ENCODE measurements around the gene RGS3. TPM values are rescaled to one million over a fixed set of nuclear protein-coding genes. Genes with fewer than 3 reads are reported as not detected.

The RGS3 gene
- polyA plus RNA-seq, 1 experiment, result 41.0 TPM

- no peak for TF ChIP-seq CTCF (IDR thresholded peaks at IDR 0.05; ENCODE audit: low read depth, low read length)
- POLR2A ChIA-PET, result interaction anchor here (2.2 kb wide), 1 partner anchor 15 kb away, joined by 16 read pairs; no protein-coding TSS in a partner anchor
- Histone ChIP-seq H3K9me3 (ENCODE audit: control insufficient read depth, insufficient read depth, low read length) (no peaks in the 10 kb centered on the region; the same call in 1 of the 2 replicates), H3K27ac (ENCODE audit: low read depth, low read length) (no peak overlapping the region), H3K4me3 (ENCODE audit: low read depth, low read length) (no peak overlapping the region), H3K27me3 (ENCODE audit: control insufficient read depth, insufficient read depth, low read length) (no peaks in the 10 kb centered on the region)
- CTCF ChIA-PET, result interaction anchor here (0.7 kb wide), 1 partner anchor 76 kb away, joined by 3 read pairs; no protein-coding TSS in a partner anchor
- no peak for DNase-seq (ENCODE audit: low read depth, low spot score)
Measured at GRCh38 chr9:113563826-113564497, 100.4 kb downstream of the RGS3 start.

- CTCF ChIA-PET, result interaction anchor here (0.6 to 1.6 kb wide), 3 partner anchors 27 to 118 kb away, joined by 3 to 6 read pairs (median 4); no protein-coding TSS in a partner anchor
- no peaks in the 10 kb centered on the region for H3K27me3 ChIP-seq (ENCODE audit: control insufficient read depth, insufficient read depth, low read length)
- no peak for TF ChIP-seq CTCF (IDR thresholded peaks at IDR 0.05; ENCODE audit: low read depth, low read length)
- DNase-seq (ENCODE audit: low read depth, low spot score), result no peak
- H3K27ac ChIP-seq (ENCODE audit: low read depth, low read length), result peak overlapping the region; percentile 75
- no peaks in the 10 kb centered on the region for H3K9me3 ChIP-seq (ENCODE audit: control insufficient read depth, insufficient read depth, low read length)
- peak overlapping the region; percentile 79 for H3K4me3 ChIP-seq (ENCODE audit: low read depth, low read length)
- POLR2A ChIA-PET, result interaction anchor here (0.6 to 2.2 kb wide), 5 partner anchors 9 to 108 kb away, joined by 3 to 16 read pairs (median 6); partner anchors contain the start of gene RGS3
Measured at GRCh38 chr9:113564498-113565237, 101.1 kb downstream of the RGS3 start.

DNA sequence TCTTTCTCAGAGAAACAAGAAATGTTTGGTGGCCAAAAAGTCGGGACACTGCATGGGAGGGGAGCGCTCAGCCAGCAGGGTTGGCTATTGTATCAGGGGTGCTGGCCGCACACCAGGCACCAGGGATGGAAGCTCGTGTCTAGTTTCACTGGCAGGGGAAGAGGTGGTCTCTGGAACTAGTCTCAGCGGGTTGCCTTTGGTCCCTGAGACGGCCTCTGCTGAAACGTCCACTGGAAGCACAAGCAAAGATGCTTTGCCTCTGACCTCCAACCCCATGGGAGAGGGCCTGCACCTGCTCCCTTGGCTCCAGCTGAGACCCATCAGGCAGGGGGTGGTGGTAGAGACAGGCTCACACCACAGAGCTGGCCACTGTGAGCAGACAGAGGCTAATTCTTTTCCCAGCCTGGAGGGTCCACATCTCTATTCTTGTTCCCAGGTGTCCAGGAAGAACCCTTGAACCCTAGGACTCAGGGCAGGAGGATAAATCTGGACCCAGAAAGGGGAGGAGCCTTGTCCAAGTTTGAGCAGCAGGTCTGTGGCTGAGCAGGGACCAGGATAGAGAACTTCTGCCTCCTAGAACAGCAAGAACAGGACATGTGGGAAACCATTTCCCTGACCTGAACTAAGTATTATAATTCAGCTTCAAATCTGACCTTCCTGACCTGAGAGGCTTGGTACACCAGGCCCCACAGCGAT, 102.6 kb downstream of the RGS3 start:
- TF ChIP-seq CTCF (IDR thresholded peaks at IDR 0.05; ENCODE audit: low read depth, low read length), result no peak
- ChIA-PET POLR2A (interaction anchor here (0.6 to 2.2 kb wide), 5 partner anchors 10 to 110 kb away, joined by 3 to 16 read pairs (median 4); partner anchors contain the start of gene RGS3), CTCF (interaction anchor here (1.0 to 1.6 kb wide), 2 partner anchors 25 to 120 kb away, joined by 3 to 6 read pairs; no protein-coding TSS in a partner anchor)
- Histone ChIP-seq H3K4me3 (ENCODE audit: low read depth, low read length) (peak overlapping the region; percentile 79), H3K27ac (ENCODE audit: low read depth, low read length) (peak overlapping the region; percentile 75), H3K27me3 (ENCODE audit: control insufficient read depth, insufficient read depth, low read length) (no peaks in the 10 kb centered on the region), H3K9me3 (ENCODE audit: control insufficient read depth, insufficient read depth, low read length) (no peaks in the 10 kb centered on the region)
- DNase-seq (ENCODE audit: low read depth, low spot score), result no peak

DNA sequence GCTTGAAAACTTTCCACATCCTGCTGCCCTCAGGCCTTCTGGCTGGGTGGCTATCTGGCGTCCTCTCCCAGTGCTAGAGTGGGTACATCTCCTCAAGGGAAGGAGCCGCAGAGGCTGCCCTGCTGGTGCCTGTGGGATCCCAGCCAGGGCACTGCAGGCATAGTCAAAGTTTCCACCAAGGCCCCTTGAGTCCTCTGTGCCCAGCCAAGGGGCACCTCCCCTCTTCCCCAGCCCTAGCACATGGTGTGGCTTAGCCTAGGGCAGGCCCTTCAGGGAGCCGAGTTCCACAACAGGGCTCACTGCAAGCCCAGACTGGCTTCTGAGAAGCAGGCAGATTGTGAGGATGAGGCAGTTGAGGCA, 103.2 kb downstream of the RGS3 start:
- Histone ChIP-seq H3K9me3 (ENCODE audit: control insufficient read depth, insufficient read depth, low read length) (no peaks in the 10 kb centered on the region), H3K27me3 (ENCODE audit: control insufficient read depth, insufficient read depth, low read length) (no peaks in the 10 kb centered on the region), H3K27ac (ENCODE audit: low read depth, low read length) (no peak overlapping the region), H3K4me3 (ENCODE audit: low read depth, low read length) (peak overlapping the region; percentile 79)
- no peak for DNase-seq (ENCODE audit: low read depth, low spot score)
- ChIA-PET CTCF (no interaction called here), POLR2A (interaction anchor here (0.6 to 1.8 kb wide), 2 partner anchors 27 to 110 kb away, joined by 3 to 6 read pairs; no protein-coding TSS in a partner anchor)
- TF ChIP-seq CTCF (IDR thresholded peaks at IDR 0.05; ENCODE audit: low read depth, low read length), result no peak
